ENCODE data around the gene CT55.
A peak's percentile ranks its signal among the peaks of the same experiment; 100 is the strongest.

GRCh38 chrX:135185795-135186443 is 14.7 kb upstream of the CT55 start:
- TF ChIP-seq CTCF (conservative IDR thresholded peaks at IDR 0.05; ENCODE audit: low read depth in 2 of 2): peak; percentile 59 to 85
- TF ChIP-seq POLR2AphosphoS5 (IDR thresholded peaks at IDR 0.05; ENCODE audit: low read depth): no peak
- no peak for TF ChIP-seq EZH2 (IDR thresholded peaks at IDR 0.05; ENCODE audit: low read depth, unreplicated experiment)
- TF ChIP-seq EZH2phosphoT487 (IDR thresholded peaks at IDR 0.05; ENCODE audit: unreplicated experiment): no peak
- TF ChIP-seq JUNB (IDR thresholded peaks at IDR 0.05; ENCODE audit: unreplicated experiment): no peak
- TF ChIP-seq CREB1 (CRISPR knock-in tag; IDR thresholded peaks at IDR 0.05; ENCODE audit: low read depth): no peak
- no peak for TF ChIP-seq ZNF331 (CRISPR knock-in tag; IDR thresholded peaks at IDR 0.05; ENCODE audit: low read depth)
- TF ChIP-seq, protein P1, sequence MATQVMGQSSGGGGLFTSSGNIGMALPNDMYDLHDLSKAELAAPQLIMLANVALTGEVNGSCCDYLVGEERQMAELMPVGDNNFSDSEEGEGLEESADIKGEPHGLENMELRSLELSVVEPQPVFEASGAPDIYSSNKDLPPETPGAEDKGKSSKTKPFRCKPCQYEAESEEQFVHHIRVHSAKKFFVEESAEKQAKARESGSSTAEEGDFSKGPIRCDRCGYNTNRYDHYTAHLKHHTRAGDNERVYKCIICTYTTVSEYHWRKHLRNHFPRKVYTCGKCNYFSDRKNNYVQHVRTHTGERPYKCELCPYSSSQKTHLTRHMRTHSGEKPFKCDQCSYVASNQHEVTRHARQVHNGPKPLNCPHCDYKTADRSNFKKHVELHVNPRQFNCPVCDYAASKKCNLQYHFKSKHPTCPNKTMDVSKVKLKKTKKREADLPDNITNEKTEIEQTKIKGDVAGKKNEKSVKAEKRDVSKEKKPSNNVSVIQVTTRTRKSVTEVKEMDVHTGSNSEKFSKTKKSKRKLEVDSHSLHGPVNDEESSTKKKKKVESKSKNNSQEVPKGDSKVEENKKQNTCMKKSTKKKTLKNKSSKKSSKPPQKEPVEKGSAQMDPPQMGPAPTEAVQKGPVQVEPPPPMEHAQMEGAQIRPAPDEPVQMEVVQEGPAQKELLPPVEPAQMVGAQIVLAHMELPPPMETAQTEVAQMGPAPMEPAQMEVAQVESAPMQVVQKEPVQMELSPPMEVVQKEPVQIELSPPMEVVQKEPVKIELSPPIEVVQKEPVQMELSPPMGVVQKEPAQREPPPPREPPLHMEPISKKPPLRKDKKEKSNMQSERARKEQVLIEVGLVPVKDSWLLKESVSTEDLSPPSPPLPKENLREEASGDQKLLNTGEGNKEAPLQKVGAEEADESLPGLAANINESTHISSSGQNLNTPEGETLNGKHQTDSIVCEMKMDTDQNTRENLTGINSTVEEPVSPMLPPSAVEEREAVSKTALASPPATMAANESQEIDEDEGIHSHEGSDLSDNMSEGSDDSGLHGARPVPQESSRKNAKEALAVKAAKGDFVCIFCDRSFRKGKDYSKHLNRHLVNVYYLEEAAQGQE (IDR thresholded peaks at IDR 0.05; ENCODE audit: unreplicated experiment): no peak
- no peak for TF ChIP-seq STAT1 (IDR thresholded peaks at IDR 0.05; ENCODE audit: unreplicated experiment)
- TF ChIP-seq ETS1 (IDR thresholded peaks at IDR 0.05): no peak
- no peak for TF ChIP-seq ZNF114 (CRISPR knock-in tag; IDR thresholded peaks at IDR 0.05)
- no peak for TF ChIP-seq NANOG (IDR thresholded peaks at IDR 0.05; ENCODE audit: borderline replicate concordance)
- TF ChIP-seq, protein P2, sequence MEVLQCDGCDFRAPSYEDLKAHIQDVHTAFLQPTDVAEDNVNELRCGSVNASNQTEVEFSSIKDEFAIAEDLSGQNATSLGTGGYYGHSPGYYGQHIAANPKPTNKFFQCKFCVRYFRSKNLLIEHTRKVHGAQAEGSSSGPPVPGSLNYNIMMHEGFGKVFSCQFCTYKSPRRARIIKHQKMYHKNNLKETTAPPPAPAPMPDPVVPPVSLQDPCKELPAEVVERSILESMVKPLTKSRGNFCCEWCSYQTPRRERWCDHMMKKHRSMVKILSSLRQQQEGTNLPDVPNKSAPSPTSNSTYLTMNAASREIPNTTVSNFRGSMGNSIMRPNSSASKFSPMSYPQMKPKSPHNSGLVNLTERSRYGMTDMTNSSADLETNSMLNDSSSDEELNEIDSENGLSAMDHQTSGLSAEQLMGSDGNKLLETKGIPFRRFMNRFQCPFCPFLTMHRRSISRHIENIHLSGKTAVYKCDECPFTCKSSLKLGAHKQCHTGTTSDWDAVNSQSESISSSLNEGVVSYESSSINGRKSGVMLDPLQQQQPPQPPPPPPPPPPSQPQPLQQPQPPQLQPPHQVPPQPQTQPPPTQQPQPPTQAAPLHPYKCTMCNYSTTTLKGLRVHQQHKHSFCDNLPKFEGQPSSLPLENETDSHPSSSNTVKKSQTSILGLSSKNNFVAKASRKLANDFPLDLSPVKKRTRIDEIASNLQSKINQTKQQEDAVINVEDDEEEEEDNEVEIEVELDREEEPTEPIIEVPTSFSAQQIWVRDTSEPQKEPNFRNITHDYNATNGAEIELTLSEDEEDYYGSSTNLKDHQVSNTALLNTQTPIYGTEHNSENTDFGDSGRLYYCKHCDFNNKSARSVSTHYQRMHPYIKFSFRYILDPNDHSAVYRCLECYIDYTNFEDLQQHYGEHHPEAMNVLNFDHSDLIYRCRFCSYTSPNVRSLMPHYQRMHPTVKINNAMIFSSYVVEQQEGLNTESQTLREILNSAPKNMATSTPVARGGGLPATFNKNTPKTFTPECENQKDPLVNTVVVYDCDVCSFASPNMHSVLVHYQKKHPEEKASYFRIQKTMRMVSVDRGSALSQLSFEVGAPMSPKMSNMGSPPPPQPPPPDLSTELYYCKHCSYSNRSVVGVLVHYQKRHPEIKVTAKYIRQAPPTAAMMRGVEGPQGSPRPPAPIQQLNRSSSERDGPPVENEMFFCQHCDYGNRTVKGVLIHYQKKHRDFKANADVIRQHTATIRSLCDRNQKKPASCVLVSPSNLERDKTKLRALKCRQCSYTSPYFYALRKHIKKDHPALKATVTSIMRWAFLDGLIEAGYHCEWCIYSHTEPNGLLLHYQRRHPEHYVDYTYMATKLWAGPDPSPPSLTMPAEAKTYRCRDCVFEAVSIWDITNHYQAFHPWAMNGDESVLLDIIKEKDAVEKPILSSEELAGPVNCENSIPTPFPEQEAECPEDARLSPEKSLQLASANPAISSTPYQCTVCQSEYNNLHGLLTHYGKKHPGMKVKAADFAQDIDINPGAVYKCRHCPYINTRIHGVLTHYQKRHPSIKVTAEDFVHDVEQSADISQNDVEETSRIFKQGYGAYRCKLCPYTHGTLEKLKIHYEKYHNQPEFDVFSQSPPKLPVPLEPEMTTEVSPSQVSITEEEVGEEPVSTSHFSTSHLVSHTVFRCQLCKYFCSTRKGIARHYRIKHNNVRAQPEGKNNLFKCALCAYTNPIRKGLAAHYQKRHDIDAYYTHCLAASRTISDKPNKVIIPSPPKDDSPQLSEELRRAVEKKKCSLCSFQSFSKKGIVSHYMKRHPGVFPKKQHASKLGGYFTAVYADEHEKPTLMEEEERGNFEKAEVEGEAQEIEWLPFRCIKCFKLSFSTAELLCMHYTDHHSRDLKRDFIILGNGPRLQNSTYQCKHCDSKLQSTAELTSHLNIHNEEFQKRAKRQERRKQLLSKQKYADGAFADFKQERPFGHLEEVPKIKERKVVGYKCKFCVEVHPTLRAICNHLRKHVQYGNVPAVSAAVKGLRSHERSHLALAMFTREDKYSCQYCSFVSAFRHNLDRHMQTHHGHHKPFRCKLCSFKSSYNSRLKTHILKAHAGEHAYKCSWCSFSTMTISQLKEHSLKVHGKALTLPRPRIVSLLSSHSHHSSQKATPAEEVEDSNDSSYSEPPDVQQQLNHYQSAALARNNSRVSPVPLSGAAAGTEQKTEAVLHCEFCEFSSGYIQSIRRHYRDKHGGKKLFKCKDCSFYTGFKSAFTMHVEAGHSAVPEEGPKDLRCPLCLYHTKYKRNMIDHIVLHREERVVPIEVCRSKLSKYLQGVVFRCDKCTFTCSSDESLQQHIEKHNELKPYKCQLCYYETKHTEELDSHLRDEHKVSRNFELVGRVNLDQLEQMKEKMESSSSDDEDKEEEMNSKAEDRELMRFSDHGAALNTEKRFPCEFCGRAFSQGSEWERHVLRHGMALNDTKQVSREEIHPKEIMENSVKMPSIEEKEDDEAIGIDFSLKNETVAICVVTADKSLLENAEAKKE (CRISPR knock-in tag; IDR thresholded peaks at IDR 0.05): no peak

All from GM23338 (cell line).